SK-N-SH (cell line): ENCODE data around the gene PDE4C. TPM values are rescaled to one million over a fixed set of nuclear protein-coding genes. Genes with fewer than 3 reads are reported as not detected.

Source experiments
- CTCF ChIA-PET: fragments of 300-600, 350-600 bp; formaldehyde crosslinking; extraction: SDS; loops from one replicate; lab custom pipeline; 2021; lab: Yijun Ruan, JAX
- POLR2A ChIA-PET: fragments of 350-600 bp; sonication (Branson Sonifier 250); formaldehyde crosslinking; extraction: SDS; loops from one replicate; lab custom pipeline; 2020; ENCODE audit warnings: antibody characterized with exemption, inconsistent platforms; lab: Yijun Ruan, JAX
- DNase-seq: peaks from one replicate; pipeline ENCODE4 v3.0.0; 2012
- H2AFZ ChIP-seq: fragments of 200-600 bp; sonication (generic); 2 replicates; pipeline ENCODE4 v1.8.1; 2016; ENCODE audit warnings: antibody characterized with exemption, mild to moderate bottlenecking, low read depth
- H3F3A ChIP-seq: fragments of 200-600 bp; sonication (generic); replicated peaks from 2 replicates; pipeline ENCODE3; 2016; ENCODE audit warnings: antibody characterized with exemption, mild to moderate bottlenecking; ENCODE audit not compliant: insufficient read depth
- H3K27ac ChIP-seq, 2 experiments: fragments of 200-500 bp in 1 of 2; fragments of 200-600 bp in 1 of 2; sonication (Bioruptor generic) in 1 of 2; sonication (generic), shearing (Covaris generic) in 1 of 2; 2 replicates each; pipeline versions ENCODE4 v1.5.1 to v1.6.1; 2014 to 2016; ENCODE audit warnings: low read depth in 2 of 2, inconsistent platforms in 1 of 2, low read length in 1 of 2, mild to moderate bottlenecking in 1 of 2, mixed read lengths in 1 of 2
- H3K27me3 ChIP-seq: fragments of 200-600 bp; sonication (generic), shearing (Covaris generic); 2 replicates; pipeline ENCODE4 v1.6.1; 2016; ENCODE audit warnings: mixed run types; ENCODE audit not compliant: insufficient read depth
- H3K36me3 ChIP-seq, 2 experiments: fragments of 200-500 bp in 1 of 2; fragments of 200-600 bp in 1 of 2; sonication (Bioruptor generic) in 1 of 2; sonication (generic) in 1 of 2; replicated peaks in 1 of 2; 2 replicates each; pipeline versions ENCODE3 to v1.5.1; 2014 to 2016; ENCODE audit warnings: low read length in 1 of 2, mild to moderate bottlenecking in 1 of 2; ENCODE audit not compliant: insufficient read depth in 2 of 2, control insufficient read depth in 1 of 2
- H3K4me1 ChIP-seq, 2 experiments: fragments of 200-500 bp in 1 of 2; fragments of 200-600 bp in 1 of 2; sonication (Bioruptor generic) in 1 of 2; sonication (generic), shearing (Covaris generic) in 1 of 2; 2 replicates each; pipeline versions ENCODE4 v1.5.1 to v1.6.1; 2014 to 2016; ENCODE audit warnings: low read depth in 1 of 2, low read length in 1 of 2, mixed run types in 1 of 2; ENCODE audit not compliant: insufficient read depth in 2 of 2, control insufficient read depth in 1 of 2
- H3K4me2 ChIP-seq: fragments of 200-600 bp; sonication (generic), shearing (Covaris generic); 2 replicates; pipeline ENCODE4 v1.6.1; 2017; ENCODE audit warnings: mixed run types
- H3K4me3 ChIP-seq, 2 experiments: fragments of 200-500 bp in 1 of 2; fragments of 200-600 bp in 1 of 2; sonication (Bioruptor generic) in 1 of 2; sonication (generic), shearing (Covaris generic) in 1 of 2; 2 replicates each; pipeline versions ENCODE4 v1.5.1 to v1.8.1; 2014 to 2016; ENCODE audit warnings: low read depth in 2 of 2, inconsistent platforms in 1 of 2, low read length in 1 of 2, mild to moderate bottlenecking in 1 of 2, mixed read lengths in 1 of 2, moderate library complexity in 1 of 2
- H3K79me2 ChIP-seq: fragments of 200-600 bp; sonication (generic); 2 replicates; pipeline ENCODE4 v1.8.1; 2017; ENCODE audit warnings: mild to moderate bottlenecking; ENCODE audit not compliant: insufficient read depth
- H3K9ac ChIP-seq: fragments of 200-600 bp; sonication (generic); 2 replicates; pipeline ENCODE4 v1.6.1; 2017; ENCODE audit warnings: mixed run types
- H3K9me2 ChIP-seq: fragments of 200-600 bp; sonication (generic); 2 replicates; pipeline ENCODE4 v1.6.1; 2017; ENCODE audit warnings: mixed run types
- H3K9me3 ChIP-seq: fragments of 200-600 bp; sonication (generic); 2 replicates; pipeline ENCODE4 v1.6.1; 2017; ENCODE audit warnings: mixed run types, mild to moderate bottlenecking, moderate library complexity
- H4K20me1 ChIP-seq: fragments of 200-600 bp; sonication (generic); 2 replicates; pipeline ENCODE4 v1.6.1; 2017; ENCODE audit warnings: mild to moderate bottlenecking, mixed run types; ENCODE audit not compliant: insufficient read depth
- CHD2 ChIP-seq: fragments of 150-350 bp; IDR thresholded peaks from 2 replicates; pipeline ENCODE4 v1.6.1; 2018; ENCODE audit warnings: low read length; ENCODE audit not compliant: partially characterized antibody
- ELF1 ChIP-seq: IDR thresholded peaks from 2 replicates; pipeline ENCODE4 v1.4.0; 2012
- EP300 ChIP-seq, 2 experiments: IDR thresholded peaks; 2 replicates each; pipeline versions ENCODE4 v1.4.0 to v1.6.1; 2012; ENCODE audit warnings: borderline replicate concordance in 1 of 2, low read depth in 1 of 2, low read length in 1 of 2
- NFIC ChIP-seq: IDR thresholded peaks from 2 replicates; pipeline ENCODE4 v1.4.0; 2012; ENCODE audit warnings: borderline replicate concordance
- PBX3 ChIP-seq: IDR thresholded peaks from 2 replicates; pipeline ENCODE4; 2012
- RXRA ChIP-seq: IDR thresholded peaks from 2 replicates; pipeline ENCODE4 v1.4.0; 2012; ENCODE audit warnings: low read depth, mild to moderate bottlenecking, borderline replicate concordance
- SMC3 ChIP-seq: IDR thresholded peaks from 2 replicates; pipeline ENCODE4 v1.6.1; 2012; ENCODE audit warnings: low read depth, low read length, improper control_type of control experiment
- TAF1 ChIP-seq: IDR thresholded peaks from 2 replicates; pipeline ENCODE4 v1.6.1; 2012; ENCODE audit warnings: low read depth, mild to moderate bottlenecking, low read length, moderate library complexity, borderline replicate concordance
- USF2 ChIP-seq: fragments of 150-350 bp; IDR thresholded peaks from 2 replicates; pipeline ENCODE4 v1.6.1; 2017; ENCODE audit warnings: antibody characterized with exemption, low read length, low read depth, borderline replicate concordance
- YY1 ChIP-seq: IDR thresholded peaks from 2 replicates; pipeline ENCODE4 v1.4.0; 2012; ENCODE audit warnings: low read depth, mild to moderate bottlenecking
- WGBS: methylation state at CpG from one replicate; pipeline ENCODE4 v1.1.6; 2017; ENCODE audit warnings: low lambda C conversion rate; 5-methylcytosine and 5-hydroxymethylcytosine counted together
- polyA plus RNA-seq, 3 experiments: library from polyadenylated mRNA; depleted of rRNA; stranded (reverse); fragments of >200 nt; gene quantifications; 2 replicates each; pipeline ENCODE4 v1.2.3, GENCODE V29; 2012

Gene PDE4C
- polyA plus RNA-seq, 1 of the 3 experiments (the other 2 are of a cell fraction): 0.36 TPM

GRCh38 chr19:18227781-18228271, 1.6 kb upstream of the PDE4C start:
- Histone ChIP-seq H3K36me3 (no peaks in the 10 kb centered on the region), H3K9me3 (no peaks in the 10 kb centered on the region), H3K79me2 (no peaks in the 10 kb centered on the region), H3K4me1 (peaks cover 0 to 22% of the 10 kb centered on the region in 2 experiments; a peak in 1 of 4 replicates), H3K9ac (no peak overlapping the region)
- POLR2A ChIA-PET: no interaction called here
- WGBS: 54% methylated on average over 2 of the region's 6 CpGs
- TF ChIP-seq TAF1 (no peak), SMC3 (no peak), PBX3 (no peak), USF2 (no peak)
- TF ChIP-seq, all 33 proteins: peak for 0
- no peaks in the 10 kb centered on the region for H3K27me3 ChIP-seq
- DNase-seq: no peak
- no peaks in the 10 kb centered on the region for H3F3A ChIP-seq
- no peak overlapping the region for H3K4me2 ChIP-seq
- CTCF ChIA-PET: no interaction called here
- H3K27ac ChIP-seq: no peak overlapping the region
- H2AFZ ChIP-seq: no peak overlapping the region
- no peaks in the 10 kb centered on the region for H4K20me1 ChIP-seq
- no peaks in the 10 kb centered on the region for H3K9me2 ChIP-seq
- no peak overlapping the region for H3K4me3 ChIP-seq

GRCh38 chr19:18226956-18227780, 930 bp upstream of the PDE4C start:
- H3K9me2 ChIP-seq: no peaks in the 10 kb centered on the region
- no peaks in the 10 kb centered on the region for H3K36me3 ChIP-seq
- H3K4me1 ChIP-seq: peaks cover 0 to 19% of the 10 kb centered on the region in 2 experiments; a peak in 1 of 4 replicates
- POLR2A ChIA-PET: interaction anchor here (0.6 kb wide), 1 partner anchor 66 kb away, joined by 3 read pairs; no protein-coding TSS in a partner anchor
- CTCF ChIA-PET: interaction anchor here (2.0 to 9.4 kb wide), 3 partner anchors 18 to 27 kb away, joined by 6 to 81 read pairs (median 64); a partner anchor contains a TSS
- TF ChIP-seq TAF1: no peak
- no peak for TF ChIP-seq CHD2
- no peak for TF ChIP-seq RXRA
- no peak for TF ChIP-seq YY1
- no peak for TF ChIP-seq ELF1
- no peak for TF ChIP-seq EP300 (IDR thresholded peaks at IDR 0.05; ENCODE audit: borderline replicate concordance in 1 of 2, low read depth in 1 of 2, low read length in 1 of 2)
- TF ChIP-seq USF2: no peak
- TF ChIP-seq NFIC: no peak
- TF ChIP-seq PBX3: no peak
- no peak overlapping the region for H3K4me3 ChIP-seq
- no peak overlapping the region for H2AFZ ChIP-seq
- no peaks in the 10 kb centered on the region for H3K27me3 ChIP-seq
- H3F3A ChIP-seq: no peaks in the 10 kb centered on the region
- H3K9me3 ChIP-seq: no peaks in the 10 kb centered on the region
- DNase-seq: no peak
- no peaks in the 10 kb centered on the region for H4K20me1 ChIP-seq
- no peaks in the 10 kb centered on the region for H3K79me2 ChIP-seq
- H3K9ac ChIP-seq: no peak overlapping the region
- WGBS: 84% methylated on average over 17 of the region's 18 CpGs
- no peak overlapping the region for H3K4me2 ChIP-seq
- H3K27ac ChIP-seq: no peak overlapping the region
